Stimulated activated CD4-positive, alpha-beta T cell treated with anti-CD3 and anti-CD28 coated beads, Interleukin-4, amount 100 ng/mL, for 1 hour (primary cell): ENCODE data around the gene GAMT.
"Not testable (repeated sequence)": the region's sequence is repeated elsewhere in the genome, so short reads cannot be mapped to it uniquely, and the experiment has no call there.

Source experiments
- DNase-seq: peaks from one replicate; pipeline ENCODE4 v3.0.0-alpha.2; 2020

Gene GAMT

DNA sequence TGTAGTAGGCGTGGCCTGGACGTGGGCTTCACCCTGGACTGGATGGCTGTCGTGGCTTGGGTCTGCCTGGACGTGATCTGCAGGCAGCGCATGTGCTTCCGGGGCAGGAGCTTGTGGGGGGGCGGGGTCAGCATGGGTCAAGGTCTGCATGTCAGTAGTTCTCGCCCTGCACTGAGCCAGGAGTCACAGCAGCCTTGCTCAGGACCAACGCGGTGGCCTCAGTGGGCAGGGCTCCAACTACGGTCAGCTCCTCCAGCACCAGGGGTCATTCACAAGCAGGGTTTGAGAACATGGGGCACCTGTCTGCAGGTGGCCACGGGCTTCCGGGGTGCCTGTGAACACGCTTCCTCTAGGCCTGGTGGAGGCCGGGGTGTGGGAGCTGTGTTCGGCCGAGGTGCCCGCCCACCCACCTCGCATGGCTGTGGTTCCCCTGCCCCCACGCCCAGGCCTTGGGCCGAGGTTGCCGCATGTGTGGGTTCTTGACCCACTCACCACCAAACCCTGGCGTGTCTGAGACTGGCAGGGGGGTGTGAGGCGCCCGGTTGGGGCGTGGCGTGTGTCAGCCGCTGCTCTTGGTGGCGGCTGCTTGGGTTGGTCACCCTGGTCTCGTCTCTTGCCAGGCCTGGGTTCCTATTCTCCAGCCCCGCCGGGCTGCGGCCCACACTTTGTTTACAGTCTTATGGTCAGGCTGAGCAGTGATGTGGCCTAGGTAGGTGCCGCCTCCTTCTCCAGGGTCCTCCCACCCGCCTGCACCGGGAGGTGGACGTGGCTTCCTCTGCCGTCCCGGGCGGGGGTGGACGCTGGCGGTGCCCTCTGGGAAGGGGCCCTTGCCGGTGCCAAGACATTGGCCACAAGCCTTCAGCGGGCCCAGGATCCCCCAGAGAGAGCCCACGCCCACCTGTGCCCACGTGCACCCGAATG lies 32.0 kb upstream of the GAMT start:
- no peak for DNase-seq

DNA sequence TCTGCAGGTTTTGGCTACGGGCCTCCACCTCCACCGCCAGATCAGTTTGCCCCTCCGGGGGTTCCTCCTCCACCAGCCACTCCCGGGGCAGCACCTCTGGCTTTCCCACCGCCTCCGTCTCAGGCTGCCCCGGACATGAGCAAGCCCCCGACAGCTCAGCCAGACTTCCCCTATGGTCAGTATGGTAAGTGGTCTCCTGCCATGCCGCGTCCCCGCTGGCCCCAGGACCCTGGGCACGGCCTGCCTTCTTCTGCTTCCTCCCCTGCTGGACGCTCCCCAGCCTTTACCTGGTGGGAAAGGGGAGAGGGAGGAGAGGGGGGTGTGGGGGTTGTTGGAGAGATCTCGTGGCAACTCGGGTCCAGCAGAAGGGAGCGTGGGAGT lies 31.2 kb upstream of the GAMT start:
- no peak for DNase-seq

DNA sequence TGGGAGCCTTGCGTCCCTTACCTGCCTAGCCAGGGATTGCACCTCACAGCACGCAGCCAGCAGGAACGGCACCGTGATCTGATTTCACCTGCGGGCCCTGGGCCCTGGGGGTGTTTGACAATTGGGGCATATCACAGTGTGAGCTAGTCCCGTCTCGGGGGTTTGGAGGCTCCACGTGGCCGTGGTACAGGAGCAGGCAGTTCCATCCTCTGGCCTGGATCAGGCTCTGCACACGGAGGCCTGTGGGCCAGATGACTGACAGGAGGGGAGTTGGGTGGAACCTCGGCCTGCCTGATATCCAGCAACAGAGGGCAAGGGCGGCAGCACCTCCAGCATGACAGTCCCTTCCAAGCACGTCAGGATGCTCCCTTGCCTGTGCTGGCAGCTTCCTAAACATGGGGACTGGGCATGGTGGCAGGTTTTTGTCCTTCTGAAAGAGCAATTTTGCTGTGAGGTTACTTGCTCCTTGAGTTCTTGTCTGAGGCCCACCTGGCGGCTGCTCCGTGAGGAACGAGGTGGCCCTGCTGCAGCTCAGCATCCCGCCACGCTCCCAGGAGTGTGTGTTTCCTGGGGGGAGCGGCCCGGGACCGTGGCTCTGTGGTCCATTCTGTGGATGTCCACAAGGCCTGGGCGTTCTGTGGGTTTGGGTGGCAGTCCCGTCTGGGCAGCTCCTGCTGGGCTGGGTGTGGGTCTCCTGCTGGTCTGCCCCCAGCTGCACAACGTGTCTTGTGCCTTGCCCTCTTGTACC lies 30.6 kb upstream of the GAMT start:
- no peak for DNase-seq

DNA sequence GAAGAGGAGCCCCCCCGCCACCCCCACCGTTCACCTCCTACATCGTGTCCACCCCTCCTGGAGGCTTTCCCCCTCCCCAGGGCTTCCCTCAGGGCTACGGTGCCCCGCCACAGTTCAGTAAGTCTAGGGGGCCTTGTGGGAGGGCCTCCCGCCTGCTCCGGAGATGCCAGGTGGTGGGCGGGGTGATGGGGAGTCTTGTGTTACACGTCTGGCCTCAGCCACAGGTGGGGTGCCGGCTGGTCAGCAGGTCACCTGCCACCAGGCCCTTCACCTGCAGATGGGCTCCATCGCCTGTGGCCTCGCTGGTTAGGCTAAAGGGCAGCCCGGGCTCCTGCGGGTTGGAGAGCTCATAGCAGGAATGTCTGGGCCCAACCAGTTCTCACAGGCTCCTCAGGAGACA lies 28.9 kb upstream of the GAMT start:
- DNase-seq, result no peak

DNA sequence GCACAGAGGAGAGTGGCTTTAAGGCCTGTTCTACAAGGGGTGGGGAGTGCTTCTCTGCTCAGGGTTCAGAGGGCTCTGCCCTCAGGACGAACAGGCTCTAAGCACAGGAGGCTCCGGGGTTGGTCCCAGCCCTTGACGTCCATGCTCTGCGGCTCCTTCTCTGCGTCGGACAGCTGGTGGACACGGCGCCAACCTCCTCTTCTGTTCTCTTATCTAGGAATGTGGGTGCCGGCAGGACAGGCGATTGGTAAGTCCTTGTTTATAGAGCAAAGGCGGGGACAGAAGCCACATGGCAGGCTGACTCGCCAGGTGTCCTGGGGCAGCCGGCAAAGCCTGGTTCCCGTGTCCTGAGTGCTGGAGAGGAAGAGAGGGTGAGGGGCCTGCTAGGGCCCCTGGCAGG lies 28.4 kb upstream of the GAMT start:
- DNase-seq, result no peak

DNA sequence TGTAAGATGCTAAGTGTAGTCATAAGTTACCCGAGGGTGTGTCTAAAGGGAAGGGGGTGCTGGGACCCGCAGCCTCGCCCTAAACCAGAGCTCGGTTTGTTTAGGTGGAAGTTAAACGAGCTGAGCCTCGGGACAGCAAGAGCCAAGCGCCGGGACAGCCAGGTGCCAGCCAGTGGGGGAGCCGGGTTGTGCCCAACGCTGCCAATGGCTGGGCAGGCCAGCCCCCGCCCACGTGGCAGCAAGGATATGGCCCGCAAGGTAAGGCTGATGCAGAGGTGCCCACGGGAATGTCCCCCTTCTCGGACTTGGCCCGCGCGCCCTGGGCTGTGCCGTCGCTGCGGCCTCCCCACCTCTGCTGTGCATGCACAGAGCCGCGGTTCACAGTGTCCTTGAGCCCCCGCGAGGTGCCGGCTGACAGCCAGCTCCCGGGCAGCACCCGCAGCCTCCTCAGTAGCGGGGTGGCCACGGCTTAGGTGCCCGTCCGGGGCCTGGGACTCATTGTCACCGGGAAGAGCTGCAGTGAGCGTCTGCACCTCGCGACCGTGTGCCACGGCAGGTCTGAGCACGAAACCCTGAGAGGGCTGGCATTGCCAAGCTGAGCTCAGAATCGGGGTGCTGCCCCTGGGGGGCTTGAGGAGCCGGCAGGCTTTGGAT lies 27.5 kb upstream of the GAMT start:
- no peak for DNase-seq

DNA sequence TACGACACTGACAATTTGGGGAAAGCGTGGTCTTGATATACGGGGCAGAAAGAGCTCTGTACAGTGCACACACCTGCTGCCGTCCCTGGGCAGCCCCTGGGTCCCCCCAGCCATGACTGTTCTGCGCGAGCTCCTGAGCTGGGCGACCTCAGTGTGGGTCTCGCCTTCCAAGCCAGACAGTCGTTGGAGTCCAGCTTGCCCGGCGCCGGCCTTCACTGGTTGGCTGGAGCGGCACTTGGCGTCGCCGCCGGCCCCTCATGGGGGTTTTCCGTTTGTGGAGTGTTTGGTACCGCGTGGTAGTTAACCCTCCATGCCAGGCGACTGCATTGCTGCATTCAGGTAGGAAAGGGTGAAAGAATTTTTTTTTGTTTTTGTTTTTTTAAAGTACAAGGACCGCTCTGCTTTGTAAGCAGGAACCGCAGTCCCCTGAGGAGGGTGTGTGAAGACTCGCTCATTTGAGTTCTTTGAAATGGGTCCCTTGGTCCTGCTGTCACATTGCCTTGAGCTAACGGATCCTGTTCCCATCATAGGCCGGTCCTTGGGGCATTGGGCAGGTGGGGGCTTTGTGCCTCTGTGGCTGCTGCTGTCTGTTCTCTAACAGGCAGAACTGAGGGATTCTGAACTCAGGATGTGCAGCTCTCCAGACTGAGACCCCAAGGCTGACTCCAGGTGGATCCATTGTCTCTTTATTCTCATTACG lies 26.0 kb upstream of the GAMT start:
- no peak for DNase-seq

DNA sequence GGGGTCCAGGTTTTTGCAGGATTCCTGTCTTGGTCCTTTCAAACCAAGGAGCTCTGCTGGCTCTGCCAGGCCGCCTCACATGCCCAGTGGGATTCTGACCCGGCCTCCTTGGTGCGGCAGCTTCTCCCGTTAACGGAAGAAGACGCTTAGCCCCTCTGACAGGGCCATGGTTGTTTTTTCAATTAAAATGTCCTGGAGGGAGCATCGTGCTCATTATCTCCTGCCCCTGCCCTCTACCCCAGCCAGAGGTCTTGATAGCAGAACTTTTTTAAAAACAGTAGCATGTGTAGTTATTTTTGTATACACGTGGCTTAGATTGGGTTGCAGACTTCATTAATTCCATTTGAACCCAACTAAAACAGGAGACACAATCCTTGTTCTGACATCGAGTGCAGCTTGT lies 25.4 kb upstream of the GAMT start:
- no peak for DNase-seq

DNA sequence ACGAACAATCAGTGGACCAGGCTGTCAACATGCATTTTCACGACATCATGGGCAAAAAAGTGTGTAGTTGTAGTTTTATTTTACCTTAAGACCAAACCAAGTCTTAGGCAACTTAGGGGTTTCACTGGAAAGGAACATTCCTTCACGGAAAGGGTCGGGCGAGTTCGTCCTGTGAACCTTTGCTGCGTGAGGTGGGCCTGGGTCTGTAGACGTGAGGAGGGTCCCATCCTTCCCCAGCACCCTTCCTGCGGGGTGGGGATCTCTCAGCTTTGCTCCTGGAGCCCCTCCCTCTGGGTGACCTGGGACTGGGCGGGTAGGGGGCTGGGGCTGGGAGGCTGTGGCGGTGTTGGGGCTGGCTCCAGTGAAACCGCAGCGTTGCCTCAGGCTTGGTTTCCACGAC lies 24.6 kb upstream of the GAMT start:
- DNase-seq, result no peak

DNA sequence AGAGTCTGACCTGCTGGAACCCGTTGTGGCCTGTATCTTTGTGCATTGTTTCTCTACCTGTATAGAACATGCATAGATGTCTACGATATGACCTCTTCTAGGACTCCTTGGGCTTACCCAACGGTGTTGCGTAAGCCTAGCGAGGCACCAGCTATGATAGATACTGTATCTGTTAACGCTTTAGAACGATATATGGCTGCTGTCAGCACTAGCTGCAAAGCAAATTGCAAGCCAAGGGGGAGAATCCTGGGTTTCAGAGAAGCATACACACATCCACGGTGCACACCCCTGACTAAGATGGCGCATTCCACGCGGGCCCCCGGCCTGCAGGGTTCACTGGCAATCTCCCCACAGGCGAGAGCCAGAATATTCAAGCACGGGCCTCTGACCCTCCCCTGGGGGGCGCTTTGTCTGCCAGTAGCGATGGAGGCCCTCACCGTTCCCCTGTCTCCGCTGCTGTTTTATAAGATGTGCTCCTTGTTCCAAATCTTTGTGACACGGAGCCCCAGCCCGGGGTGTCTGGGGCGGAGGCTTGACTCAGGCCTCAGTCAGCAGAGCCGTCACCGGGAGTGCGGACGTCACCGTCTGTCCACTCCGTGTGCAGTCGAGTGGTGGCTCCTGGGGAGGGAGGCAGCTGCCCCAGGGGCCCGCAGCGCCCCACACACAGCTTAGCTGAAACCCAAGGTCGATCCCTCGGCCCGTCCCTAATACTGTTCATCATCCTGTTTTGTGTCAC lies 23.9 kb upstream of the GAMT start:
- DNase-seq, result no peak

DNA sequence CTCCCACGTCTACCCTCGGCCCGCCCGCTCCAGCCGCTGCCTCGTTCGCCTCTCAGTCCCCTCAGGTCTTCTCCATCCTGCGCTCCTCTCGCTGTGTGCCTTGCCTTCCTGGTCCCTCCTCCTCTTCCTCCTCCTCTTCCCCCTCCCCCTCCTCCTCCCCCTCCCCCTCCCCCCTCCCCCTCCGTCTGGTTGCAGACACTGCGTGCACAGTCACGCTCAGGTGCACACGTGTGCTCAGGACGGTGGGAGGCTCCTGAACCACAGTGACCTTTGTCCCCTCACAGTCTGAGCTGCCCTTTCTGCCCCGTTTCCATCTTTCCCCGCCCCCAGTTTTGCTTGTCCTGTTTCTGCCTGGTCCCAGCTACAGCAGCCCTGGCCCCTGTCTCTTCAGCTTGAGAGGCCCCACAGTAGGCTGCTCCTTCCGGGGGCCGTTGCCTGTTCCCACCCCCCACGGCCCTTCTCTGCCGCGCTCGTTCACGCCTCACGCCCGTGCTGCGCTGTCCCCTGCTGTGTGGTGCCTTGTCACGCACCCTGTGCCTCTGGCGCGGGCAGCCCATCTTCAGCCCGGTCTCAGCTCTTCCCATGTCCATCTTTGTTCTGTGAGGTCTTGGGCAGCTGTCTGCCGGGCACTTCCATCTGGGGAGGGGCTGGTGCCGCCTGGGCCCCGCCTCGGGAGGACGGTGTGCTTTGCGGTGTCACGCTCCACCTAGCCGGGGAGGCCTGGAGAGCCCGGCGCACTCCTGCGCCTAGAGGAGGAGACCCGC lies 23.0 kb upstream of the GAMT start:
- DNase-seq, result no peak

DNA sequence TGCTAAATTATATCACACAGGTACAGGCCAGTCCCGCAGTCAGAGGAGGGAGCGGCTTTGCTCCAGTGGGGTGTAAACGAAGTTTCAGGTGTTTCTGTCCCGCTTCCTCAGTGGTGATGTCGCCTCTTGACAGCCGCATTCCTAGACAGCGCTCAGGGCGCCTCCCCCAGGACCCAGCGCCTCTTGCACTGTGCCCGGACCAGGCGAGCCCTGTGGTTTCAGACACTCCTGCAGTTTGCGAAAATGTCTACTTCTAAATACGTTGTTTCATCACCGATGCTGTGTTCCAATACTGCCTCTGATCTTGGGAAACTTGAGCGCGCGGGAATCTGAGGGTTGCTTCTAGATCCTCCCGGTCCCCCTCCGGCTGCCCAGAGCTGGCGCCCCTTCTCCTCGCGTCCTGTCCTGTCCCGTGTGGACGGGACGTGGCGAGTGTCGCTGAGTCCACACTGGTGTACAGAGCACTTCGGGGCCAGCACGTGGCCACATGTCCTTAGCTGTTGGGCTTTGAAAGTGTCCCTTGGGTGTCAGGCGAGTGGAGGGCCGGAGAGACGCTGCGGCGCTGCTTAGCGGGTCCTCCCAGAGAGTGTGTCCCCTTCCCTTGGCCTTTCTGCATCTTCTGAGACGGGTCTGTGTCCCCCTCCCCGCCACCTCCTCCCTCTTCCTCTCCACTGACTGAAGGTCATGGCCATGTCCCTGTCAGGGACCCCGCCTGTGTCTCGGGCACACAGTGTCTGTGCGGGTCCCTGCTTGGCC lies 22.3 kb upstream of the GAMT start:
- no peak for DNase-seq

DNA sequence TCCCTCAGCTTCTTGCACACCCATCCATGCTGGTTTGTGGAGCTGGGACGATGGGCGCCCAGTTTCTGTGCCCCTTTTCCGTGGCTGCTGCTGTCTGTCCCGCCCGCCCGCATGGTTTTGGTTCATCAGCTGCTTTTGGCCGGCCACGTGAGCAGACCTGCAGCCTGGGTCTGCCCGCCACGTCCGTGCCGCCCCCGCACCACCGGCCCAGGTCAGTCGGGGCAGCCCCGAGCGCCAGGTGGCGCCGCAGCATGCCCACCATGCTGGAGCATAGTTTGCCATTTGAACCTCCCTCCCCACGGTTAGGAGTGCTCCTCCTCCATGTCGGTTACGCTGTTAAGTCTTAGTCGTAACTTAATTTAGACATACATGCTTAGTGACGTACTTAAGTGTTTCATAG lies 21.6 kb upstream of the GAMT start:
- no peak for DNase-seq

DNA sequence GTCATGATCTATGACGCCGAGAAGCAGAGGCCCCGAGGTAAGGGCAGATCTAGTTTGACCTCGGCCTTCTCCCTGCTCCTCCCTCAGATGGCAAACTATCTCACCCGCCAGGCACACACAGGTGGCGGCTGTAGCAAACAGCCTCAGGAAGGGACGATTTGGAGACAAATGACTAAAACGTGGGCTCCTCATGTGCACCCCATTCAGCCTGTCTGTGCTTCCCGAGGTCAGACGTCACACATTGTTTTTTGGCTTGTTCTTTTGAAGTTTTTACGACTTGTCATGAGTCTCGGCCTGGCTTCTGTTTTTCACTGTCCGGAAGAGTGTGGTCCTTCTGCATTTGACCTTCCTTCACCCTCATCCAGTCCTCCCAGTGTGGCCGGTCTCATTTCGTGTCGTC lies 21.0 kb upstream of the GAMT start:
- no peak for DNase-seq

DNA sequence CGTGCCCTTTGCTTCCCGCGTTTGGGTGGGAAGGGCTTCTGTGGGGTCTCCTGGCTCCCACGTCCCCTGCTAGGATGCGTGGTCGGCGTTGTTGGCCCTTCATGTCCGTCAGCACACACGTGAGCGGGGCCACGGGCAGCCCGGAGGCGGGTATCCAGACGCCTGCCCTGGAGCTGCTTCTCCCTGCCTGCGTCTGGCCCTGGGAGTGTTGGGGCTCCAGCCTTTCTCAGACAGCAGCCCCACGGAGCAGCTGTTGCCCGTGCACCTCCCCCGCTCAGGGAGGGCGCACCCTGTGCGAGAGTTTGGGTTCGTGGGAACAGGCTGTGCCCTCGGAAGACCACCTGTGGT lies 20.6 kb upstream of the GAMT start:
- DNase-seq, result no peak

DNA sequence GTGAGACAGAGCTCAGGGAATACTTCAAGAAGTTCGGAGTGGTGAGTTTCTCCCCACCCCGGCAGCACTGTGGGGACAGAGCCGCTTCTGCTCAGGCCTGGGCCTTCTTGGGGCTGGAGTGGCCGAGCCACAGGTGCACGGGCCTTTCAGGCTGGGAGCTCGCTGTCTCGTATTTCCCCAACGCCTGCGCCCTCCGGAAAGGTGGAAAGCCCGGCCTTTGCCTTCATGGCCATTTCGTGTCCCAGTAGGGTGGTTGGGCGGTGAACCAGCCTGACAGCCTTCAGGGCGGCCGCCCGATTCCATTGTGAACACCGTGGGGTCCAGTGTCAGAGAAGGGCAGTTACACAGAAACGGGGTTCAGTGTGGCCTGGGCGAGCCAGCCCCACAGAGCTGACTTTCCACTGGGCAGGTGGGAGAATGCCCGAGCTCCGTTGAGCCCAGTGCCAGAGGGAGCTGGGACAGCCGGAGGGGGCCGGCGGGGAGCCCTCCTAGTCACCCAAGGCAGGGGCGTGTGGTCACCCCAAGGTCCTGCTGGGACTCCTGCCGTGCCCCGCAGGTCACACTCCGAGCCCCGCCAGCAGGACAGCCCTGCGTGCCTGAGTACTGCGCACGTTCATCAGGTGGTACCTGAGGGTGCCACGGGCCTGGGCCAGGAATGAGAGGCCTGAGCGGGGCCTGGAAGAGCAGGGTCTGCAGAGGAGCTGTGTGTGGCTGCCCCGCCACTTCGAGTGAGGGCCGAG lies 20.0 kb upstream of the GAMT start:
- DNase-seq, result no peak

DNA sequence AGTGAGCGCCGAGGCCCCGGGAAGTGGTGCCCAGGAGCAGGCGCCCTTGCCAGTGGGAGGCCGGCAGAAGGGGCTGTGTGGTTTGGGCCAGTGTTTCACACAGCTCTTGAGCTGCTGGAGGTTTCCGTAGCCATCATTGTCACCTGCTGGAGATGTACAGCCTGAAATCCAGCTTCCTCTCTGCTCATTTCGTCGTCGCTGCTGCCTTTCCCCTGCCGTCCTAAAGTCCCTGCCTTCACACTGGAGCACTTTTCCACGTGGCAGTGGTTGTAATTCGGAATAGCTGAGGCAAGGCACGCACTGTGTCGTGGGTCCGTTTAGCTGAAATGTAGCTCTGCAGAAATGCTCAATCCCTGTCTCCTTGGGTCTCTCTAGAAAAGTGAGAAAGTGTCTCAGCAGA lies 19.2 kb upstream of the GAMT start:
- DNase-seq, result no peak

DNA sequence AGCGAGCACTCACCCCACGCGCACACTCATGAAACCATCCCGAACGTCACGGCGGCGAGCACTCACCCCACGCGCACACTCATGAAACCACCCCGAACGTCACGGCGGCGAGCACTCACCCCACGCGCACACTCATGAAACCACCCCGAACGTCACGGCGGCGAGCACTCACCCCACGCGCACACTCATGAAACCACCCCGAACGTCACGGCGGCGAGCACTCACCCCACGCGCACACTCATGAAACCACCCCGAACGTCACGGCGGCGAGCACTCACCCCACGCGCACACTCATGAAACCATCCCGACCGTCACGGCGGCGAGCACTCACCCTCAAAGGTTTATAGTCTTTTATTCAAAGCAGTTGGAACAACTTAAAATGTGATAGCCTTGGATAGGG lies 18.7 kb upstream of the GAMT start:
- DNase-seq, result not testable (repeated sequence)

DNA sequence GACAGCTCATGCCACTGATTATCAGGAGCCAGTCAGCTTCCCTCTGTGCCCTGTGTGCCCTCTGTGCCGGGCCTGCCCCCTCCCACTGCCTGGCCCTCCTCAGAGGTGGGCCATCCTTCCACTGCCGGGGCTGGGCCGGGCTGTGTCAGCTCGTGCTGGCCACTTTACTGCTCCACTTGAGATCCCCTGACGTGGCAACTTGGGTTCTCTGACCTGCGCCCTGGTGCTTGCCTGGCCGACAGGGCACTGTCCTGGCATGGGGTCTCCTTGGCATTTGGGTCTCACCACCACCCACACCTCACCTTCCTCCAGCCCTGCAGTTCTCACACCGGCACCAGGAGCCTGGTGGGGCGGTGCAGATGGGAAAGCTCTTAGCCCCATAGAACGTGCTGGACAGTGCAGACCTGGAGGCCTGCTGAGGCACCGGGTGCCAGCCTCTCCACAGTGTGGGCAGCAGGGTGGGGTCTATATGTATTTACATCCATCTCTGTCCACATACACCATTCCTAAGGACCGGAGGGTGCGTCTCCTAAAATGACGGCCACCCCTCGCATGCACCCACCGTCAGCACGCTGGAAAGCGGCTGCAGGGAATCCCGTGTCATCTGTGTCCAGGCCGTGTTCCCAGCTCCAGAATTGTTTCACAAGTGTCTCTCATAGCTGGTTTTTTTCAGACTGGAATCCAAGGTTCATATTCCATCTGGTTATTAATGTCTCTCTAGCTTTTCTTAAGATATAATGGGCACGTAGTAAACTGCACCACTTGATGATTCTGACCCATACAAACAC lies 17.8 kb upstream of the GAMT start:
- no peak for DNase-seq

DNA sequence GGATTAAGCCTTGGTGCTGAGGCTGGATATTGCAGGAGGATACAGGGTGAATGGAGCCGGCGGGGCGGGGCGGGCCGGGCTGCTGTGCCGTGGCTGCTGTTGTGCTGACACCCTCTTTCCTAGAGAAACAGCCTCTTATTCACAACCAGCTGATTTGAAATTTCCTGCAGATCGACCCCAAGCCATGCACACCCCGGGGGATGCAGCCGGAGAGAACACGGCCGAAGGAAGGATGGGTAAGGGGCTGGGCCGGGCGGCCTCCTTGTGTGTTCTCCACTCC lies 17.1 kb upstream of the GAMT start:
- no peak for DNase-seq
